ENCODE data around the gene LEFTY1. TPM values are rescaled to one million over a fixed set of nuclear protein-coding genes. Genes with fewer than 3 reads are reported as not detected.

The LEFTY1 gene
- total RNA-seq, 1 donor from 2014 or later = not detected

DNA sequence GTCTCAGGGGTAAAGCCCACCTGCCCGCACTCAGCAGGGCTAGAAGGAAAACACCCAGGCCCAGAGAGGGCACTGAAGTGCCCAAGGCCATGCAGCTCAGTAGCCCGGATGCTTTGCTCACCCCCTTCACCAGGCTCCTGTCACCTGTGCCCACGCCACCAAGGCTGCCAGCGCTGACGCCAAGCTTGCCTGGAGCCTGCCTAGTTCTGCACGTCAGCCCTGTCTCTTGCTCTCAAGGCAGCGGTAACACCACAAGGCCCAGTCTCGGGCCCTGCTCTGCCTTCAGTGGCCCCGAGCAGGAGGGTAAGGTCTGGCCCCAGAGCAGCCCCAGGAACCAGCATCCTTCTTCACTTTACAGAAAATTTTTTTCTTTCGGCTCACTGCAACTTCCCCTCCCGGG, 14.5 kb downstream of the LEFTY1 start:
- DNase-seq (ENCODE audit: extremely low read depth, low read depth, low spot score) = no peak

- DNase-seq (ENCODE audit: extremely low read depth, low read depth, low spot score) = no peak
Observed at GRCh38 chr1:225873281-225873850, 15.6 kb downstream of the LEFTY1 start.

DNA sequence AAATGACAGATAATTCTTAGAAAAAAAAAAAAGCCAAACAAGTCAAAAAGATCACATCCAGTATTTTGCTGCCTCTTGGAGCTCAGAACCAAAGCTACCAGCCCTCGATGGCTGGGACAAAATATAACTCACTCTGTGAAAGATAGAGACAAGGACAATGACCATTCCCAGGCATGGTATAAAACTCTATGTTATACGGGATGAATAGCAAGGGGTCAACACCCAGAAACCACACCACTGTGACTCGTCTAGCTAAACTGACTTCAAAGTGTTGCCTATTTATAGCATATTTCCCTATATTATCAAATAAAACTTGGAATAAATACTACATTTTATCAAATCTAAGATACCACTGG, 16.9 kb downstream of the LEFTY1 start:
- DNase-seq (ENCODE audit: extremely low read depth, low read depth, low spot score) = no peak

DNA sequence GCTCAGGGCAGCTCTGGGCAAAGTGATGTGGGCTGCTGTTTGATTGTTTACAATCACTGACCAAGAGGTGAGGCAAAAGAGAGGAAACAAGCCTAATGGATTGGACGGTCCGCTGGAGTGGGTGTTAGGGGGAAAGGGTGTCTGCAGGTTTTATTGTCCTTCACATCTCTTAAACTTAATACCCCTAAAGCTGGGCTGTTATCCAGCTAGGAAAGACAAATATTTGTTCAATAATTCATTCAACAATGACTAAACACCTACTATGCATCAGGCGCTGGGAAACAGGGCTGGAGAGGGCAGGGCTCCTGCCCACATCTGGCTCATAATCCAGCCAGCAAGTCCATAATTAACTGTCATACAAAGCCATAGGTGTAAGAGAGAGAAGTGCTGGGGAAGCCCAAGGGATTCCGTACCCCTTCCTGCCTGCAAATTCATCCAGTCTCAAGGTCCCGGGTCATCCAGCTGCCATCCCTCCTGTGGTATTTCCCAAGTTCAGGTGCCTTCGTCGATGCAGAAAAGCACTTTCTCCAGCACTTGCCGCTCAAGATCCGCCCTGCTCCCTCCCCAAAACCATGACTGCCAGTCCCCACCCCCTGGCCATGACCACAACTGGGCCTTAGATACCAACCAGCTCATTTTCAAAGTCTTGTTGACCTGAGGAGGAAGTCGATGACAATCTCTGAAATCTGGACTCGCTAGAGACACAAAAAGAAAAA, 17.4 kb downstream of the LEFTY1 start:
- no peak for DNase-seq (ENCODE audit: extremely low read depth, low read depth, low spot score)

DNA sequence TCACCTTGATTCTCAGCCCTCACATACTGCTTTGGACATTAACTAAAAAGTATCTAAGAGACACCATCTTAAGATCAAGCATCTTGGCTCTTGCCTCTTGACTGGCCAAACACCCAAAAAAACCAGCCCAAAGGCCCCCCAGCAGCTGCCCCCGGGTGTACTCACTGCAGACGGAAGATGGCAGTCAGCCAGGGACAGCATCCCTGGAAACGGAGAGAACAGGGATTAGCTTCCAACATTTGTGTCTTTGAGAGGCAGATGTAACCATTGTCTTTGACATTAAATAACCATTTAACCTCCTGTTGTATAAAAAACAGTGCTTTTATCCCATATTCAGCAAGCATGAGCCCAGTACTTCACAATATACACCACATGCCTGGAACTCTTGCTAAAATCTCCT, 18.0 kb downstream of the LEFTY1 start:
- no peak for DNase-seq (ENCODE audit: extremely low read depth, low read depth, low spot score)

DNA sequence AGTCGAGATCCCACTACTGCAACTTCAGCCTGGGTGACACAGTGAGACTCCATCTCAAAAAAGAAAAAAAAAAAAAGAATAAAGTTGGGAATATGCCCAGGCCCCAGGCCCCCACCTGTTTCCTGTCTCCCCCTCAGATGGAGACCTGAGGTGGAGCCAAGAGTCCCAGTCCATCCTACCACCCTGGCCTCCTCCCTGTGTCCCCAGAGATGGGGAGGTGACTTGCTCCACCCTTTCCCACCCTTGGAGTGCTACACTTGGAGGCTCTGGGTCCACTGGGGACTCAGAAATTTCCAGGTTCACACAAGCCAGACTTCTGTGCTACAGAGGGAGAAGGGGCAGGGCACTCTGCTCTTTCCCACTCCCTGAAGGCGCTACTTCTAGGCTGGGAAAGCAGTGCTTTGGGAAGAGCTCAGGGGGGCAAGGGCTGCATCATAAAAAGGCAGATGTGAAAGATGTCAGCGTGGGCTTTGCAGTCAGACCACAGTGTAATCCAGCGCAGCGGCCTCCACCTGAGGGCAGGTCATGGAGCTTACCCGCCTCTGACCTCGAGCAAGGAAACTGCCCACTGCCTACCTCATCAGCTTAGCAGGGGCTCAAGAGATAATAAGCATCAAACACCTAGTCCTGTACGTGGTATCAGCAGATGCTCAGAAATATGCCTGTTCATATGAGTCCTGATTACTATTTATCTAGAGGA, 20.2 kb downstream of the LEFTY1 start:
- no peak for DNase-seq (ENCODE audit: extremely low read depth, low read depth, low spot score)

- no peak for DNase-seq (ENCODE audit: extremely low read depth, low read depth, low spot score)
Observed at GRCh38 chr1:225866981-225867380, 22.0 kb downstream of the LEFTY1 start.

- DNase-seq (ENCODE audit: extremely low read depth, low read depth, low spot score) = no peak
Observed at GRCh38 chr1:225866061-225866837, 22.7 kb downstream of the LEFTY1 start.

GRCh38 chr1:225865514-225865913, 23.4 kb downstream of the LEFTY1 start:
- DNase-seq (ENCODE audit: extremely low read depth, low read depth, low spot score) = no peak

GRCh38 chr1:225863167-225863566, 25.8 kb downstream of the LEFTY1 start:
- no peak for DNase-seq (ENCODE audit: extremely low read depth, low read depth, low spot score)

- no peak for DNase-seq (ENCODE audit: extremely low read depth, low read depth, low spot score)
Observed at GRCh38 chr1:225862581-225862950, 26.4 kb downstream of the LEFTY1 start.

DNA sequence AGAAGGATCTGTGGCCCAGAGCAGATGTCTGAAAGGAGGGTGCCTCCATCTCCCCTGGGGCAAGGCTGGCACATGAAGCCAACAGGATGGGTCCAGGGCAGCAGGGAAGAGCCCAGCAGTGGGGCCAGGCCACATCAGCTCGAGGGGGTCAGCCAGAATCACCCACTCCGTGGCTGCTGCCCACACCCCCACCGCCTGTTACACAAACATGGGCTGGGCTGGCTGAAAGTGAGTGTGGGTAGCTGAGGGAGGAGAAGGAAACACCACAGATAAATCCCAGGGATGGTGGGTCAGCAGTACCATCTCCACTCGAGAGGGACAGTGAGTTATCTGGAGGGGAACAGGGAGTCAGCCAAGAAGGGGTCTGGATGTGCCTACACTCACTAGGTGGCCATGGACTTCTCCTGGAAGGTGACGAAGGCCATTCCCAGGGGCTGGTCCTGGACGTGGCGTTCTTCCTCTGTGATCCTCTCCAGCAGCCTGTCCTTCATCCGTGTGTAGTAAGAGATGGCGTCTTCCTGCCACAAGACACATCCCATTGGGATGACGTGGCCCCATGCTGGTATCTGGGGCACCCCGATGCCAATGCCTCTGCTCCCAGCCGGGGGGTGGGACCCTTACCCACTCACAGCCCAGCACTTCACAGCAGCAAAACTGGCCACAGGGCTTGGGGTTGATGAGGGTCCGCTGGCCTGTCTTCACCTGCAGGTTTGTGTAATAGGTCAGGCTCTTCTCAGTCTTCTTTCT, 26.9 kb downstream of the LEFTY1 start:
- no peak for DNase-seq (ENCODE audit: extremely low read depth, low read depth, low spot score)

DNA sequence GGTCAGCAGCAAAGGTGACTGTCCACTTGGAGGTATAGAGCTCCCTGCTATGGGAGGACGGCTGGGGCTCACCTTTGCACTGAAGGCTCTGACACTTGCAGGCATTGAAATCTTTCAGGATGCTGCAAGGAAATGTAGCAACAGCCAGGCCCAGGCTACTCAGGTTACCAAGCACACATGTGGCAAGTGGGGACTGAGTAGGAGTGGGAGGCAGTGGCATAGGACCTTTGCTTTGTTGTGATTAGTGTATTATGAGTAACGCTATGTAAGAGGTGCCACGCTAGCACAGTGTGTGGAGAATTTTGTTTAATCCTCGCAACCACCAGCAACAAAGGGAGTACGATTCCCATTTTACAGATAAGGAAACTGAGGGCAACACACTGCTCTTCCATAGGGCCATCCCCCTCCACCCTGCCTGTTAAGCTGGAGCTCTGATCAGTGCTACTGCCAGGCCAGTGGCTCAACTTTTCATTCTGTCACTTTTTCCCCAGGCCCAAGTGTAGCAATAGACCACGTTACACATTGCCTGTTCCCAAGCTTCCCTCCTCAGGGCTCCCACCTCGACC, 28.0 kb downstream of the LEFTY1 start:
- no peak for DNase-seq (ENCODE audit: extremely low read depth, low read depth, low spot score)

GRCh38 chr1:225860107-225860506, 28.8 kb downstream of the LEFTY1 start:
- DNase-seq (ENCODE audit: extremely low read depth, low read depth, low spot score) = no peak

DNA sequence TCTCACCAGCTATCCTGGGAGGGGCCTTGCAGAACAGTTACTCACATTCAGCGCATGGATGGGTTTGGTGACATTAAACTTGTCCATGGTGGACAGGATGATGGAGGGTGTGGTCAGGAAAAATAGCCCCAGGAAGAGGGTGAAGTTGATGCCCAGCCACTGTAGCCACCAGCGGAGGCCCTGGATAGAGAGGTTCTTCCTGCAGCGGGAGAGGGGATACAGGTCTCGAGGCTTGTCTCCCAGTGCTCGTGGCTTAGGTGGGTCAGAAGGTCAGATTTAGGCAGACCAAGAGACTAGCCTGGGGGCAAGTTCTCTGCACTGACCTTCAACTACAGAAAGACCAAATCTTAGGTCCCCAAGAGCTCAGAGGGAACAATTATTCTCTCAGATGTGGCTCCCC, 29.8 kb downstream of the LEFTY1 start:
- DNase-seq (ENCODE audit: extremely low read depth, low read depth, low spot score) = no peak

DNA sequence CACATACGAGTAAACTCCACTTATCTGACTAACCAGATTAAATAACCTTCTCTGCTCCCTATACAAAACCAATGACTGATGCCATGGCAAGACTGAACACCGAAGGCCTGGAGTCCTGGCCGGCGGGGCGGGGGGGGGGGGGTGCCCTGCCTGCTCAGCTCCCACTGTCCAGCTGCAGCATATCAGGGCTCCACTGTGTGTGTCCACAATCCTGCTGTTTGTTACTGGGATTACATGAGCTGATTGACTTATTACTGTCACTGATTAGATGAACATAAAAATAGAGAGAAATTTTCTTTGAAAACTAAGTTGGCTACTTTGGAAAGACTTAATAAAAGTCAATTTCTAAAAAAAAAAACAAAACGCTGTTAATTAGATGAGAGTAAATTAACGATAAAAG, 31.7 kb downstream of the LEFTY1 start:
- DNase-seq (ENCODE audit: extremely low read depth, low read depth, low spot score) = no peak

- DNase-seq (ENCODE audit: extremely low read depth, low read depth, low spot score) = no peak
Observed at GRCh38 chr1:225855503-225856300, 33.2 kb downstream of the LEFTY1 start.

DNA sequence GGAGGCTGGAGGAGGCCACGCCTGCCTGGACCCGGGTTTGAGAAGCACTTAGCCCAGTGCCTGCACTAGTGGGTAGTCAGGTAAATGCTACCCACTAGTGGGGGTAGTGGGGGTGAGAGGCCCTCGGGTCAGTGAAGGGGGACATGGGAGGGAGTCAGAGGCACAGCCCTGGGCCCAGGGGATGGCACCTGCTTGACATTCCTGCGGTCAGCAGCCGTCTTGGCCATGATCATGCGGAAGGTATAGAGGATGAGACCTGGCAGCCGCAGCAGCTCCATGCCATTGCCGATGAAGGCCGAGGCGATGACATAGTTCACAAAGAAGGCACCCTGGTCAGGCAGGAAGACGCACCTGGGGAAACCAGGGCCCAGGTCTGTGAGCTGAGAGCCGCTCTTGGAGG, 35.5 kb downstream of the LEFTY1 start:
- no peak for DNase-seq (ENCODE audit: extremely low read depth, low read depth, low spot score)

DNA sequence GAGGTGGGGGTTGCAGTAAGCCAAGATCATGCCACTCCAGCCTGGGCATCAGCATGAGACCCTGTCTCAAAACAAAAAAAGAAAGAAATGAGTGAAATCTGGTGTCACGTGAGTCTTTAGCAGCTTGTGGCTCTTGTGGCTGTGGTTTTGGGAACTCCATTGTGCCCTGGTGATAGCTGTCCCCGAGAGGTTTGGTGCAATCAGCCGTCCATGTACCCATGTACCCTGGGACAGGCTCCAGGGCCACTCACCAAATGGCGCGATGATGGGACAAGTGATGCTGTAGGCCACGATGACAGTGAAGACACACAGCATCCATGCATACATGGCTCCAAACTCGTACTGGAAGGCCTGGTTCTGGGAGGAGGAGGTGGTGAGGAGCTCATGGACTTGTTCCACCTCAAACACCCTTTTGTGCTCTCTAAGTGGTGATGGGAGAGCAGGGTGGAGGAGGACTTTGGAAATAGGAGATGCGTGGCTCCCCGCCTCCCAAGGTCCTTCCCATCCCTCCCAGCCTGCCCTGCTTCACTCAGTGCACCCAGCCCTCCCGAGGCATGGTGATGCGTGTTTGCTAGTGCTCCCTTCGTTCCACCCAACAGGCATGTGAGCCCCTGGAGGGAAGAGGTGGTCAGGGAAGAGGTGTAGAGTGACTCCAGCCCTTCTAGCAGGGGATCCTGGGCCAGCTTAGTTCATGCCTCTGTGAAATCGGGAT, 36.4 kb downstream of the LEFTY1 start:
- DNase-seq (ENCODE audit: extremely low read depth, low read depth, low spot score) = no peak
